B cell (primary cell): Measurements from ENCODE around the gene DOCK6. TPM values are rescaled to one million over a fixed set of nuclear protein-coding genes. Genes with fewer than 3 reads are reported as not detected.

Source experiments
- ATAC-seq: fragments of 200-7000 bp; cut with Tn5 transposase; one replicate; pipeline ENCODE4 v1.10.0; 2021; ENCODE audit warnings: low read depth, mild to moderate bottlenecking, moderate number of reproducible peaks, moderate library complexity
- CTCF ChIA-PET: fragments of 350-600 bp; sonication (Branson Sonifier 250); formaldehyde crosslinking; loops from one replicate; lab custom pipeline; 2021; ENCODE audit warnings: antibody characterized with exemption, inconsistent platforms; lab: Charles Lee
- POLR2A ChIA-PET: fragments of 350-600 bp; sonication (Branson Sonifier 250); formaldehyde crosslinking; loops from one replicate; lab custom pipeline; 2021; ENCODE audit warnings: antibody characterized with exemption; lab: Charles Lee
- DNase-seq: peaks from one replicate; pipeline ENCODE4 v3.0.0; 2013
- H2AFZ ChIP-seq: 2 replicates; pipeline ENCODE4 v1.6.1; 2012; ENCODE audit warnings: mild to moderate bottlenecking, low read depth, low read length; ENCODE audit not compliant: insufficient read depth, poor library complexity, severe bottlenecking
- H3K27ac ChIP-seq, 2 donors: 1 replicate in 1 of 2; 2 replicates in 1 of 2; pipeline ENCODE4 v1.5.1; 2012 to 2013; ENCODE audit warnings: low read length in 2 of 2, mild to moderate bottlenecking in 2 of 2, moderate library complexity in 1 of 2
- H3K27me3 ChIP-seq, 4 experiments: fragments of 200-600 bp in 1 of 4; sonication (generic) in 1 of 4; replicated peaks in 1 of 4; 1 replicate in 2 of 4; 2 replicates in 2 of 4; pipeline versions ENCODE4 v1.6.1 to v1.7.0; 2013 to 2016; ENCODE audit warnings: low read length in 3 of 4, mild to moderate bottlenecking in 2 of 4, mixed read lengths in 1 of 4, moderate library complexity in 1 of 4; ENCODE audit not compliant: insufficient read depth in 4 of 4, control insufficient read depth in 3 of 4; ENCODE audit errors: control extremely low read depth in 1 of 4
- H3K36me3 ChIP-seq, 2 experiments: replicated peaks in 1 of 2; 1 replicate in 1 of 2; 2 replicates in 1 of 2; pipeline versions ENCODE4 v1.6.1 to v1.7.1; 2013; ENCODE audit warnings: low read length in 1 of 2; ENCODE audit not compliant: insufficient read depth in 2 of 2, control insufficient read depth in 1 of 2; ENCODE audit errors: control extremely low read depth in 1 of 2, extremely low read depth in 1 of 2
- H3K4me1 ChIP-seq, 2 donors: fragments of 200-600 bp in 1 of 2; sonication (generic) in 1 of 2; 1 replicate in 1 of 2; 2 replicates in 1 of 2; pipeline versions ENCODE4 v1.5.1 to v1.6.1; 2013 to 2017; ENCODE audit warnings: low read length in 2 of 2; ENCODE audit not compliant: control insufficient read depth in 2 of 2, insufficient read depth in 2 of 2
- H3K4me2 ChIP-seq: replicated peaks from 2 replicates; pipeline ENCODE3; 2012; ENCODE audit warnings: mild to moderate bottlenecking, low read depth, low read length; ENCODE audit not compliant: poor library complexity, severe bottlenecking
- H3K4me3 ChIP-seq, 5 experiments: fragments of 200-600 bp in 1 of 5; sonication (generic) in 1 of 5; 1 replicate in 3 of 5; 2 replicates in 2 of 5; pipeline versions ENCODE4 v1.5.1 to v1.7.0; 2011 to 2016; ENCODE audit warnings: low read length in 4 of 5, mild to moderate bottlenecking in 4 of 5, low read depth in 2 of 5, control low read depth in 1 of 5, moderate library complexity in 1 of 5; ENCODE audit not compliant: insufficient read depth in 1 of 5; ENCODE audit errors: control extremely low read depth in 1 of 5, extremely low read depth in 1 of 5
- H3K79me2 ChIP-seq: fragments of 200-600 bp; sonication (generic); one replicate; pipeline ENCODE4 v1.6.0; 2016; ENCODE audit warnings: low read length; ENCODE audit not compliant: control insufficient read depth, insufficient read depth
- H3K9ac ChIP-seq: fragments of 200-600 bp; sonication (generic); 2 replicates; pipeline ENCODE4 v1.6.1; 2017; ENCODE audit warnings: mild to moderate bottlenecking, low read length, moderate library complexity
- H3K9me3 ChIP-seq, 3 donors: one replicate each; pipeline versions ENCODE4 v1.6.1 to v1.7.1; 2013; ENCODE audit warnings: low read length in 2 of 3; ENCODE audit not compliant: control insufficient read depth in 2 of 3, insufficient read depth in 1 of 3; ENCODE audit errors: control extremely low read depth in 1 of 3
- H4K20me1 ChIP-seq: 2 replicates; pipeline ENCODE4 v1.6.0; 2012; ENCODE audit warnings: mild to moderate bottlenecking, low read length; ENCODE audit not compliant: insufficient read depth, control insufficient read depth, poor library complexity, severe bottlenecking
- H3K27ac Mint-ChIP-seq: one replicate; pipeline ENCODE4 v1.8.0; 2021; ENCODE audit warnings: mixed read lengths
- H3K27me3 Mint-ChIP-seq: one replicate; pipeline ENCODE4 v1.8.0; 2021; ENCODE audit warnings: mixed read lengths
- H3K4me1 Mint-ChIP-seq: one replicate; pipeline ENCODE4 v1.8.0; 2021; ENCODE audit warnings: mixed read lengths
- H3K4me3 Mint-ChIP-seq: one replicate; pipeline ENCODE4 v1.8.0; 2021; ENCODE audit warnings: mixed read lengths
- H3K9me3 Mint-ChIP-seq: one replicate; pipeline ENCODE4 v1.8.0; 2022; ENCODE audit warnings: mixed read lengths; ENCODE audit not compliant: insufficient read depth
- EZH2 ChIP-seq: IDR thresholded peaks from 2 replicates; pipeline ENCODE4 v1.6.1; 2012; ENCODE audit warnings: borderline replicate concordance, low read depth, mild to moderate bottlenecking, moderate library complexity, low read length; ENCODE audit not compliant: insufficient read depth, poor library complexity, severe bottlenecking
- WGBS: methylation state at CpG from one replicate; pipeline ENCODE4 v1.1.5; 2013; ENCODE audit warnings: missing lambda C conversion rate; ENCODE audit not compliant: insufficient coverage; 5-methylcytosine and 5-hydroxymethylcytosine counted together
- intact Hi-C: fragments of 100-400 bp; cut with micrococcal nuclease; formaldehyde crosslinking; loops from one replicate; pipeline ENCODE4 v1.10.0; 2022
- polyA plus RNA-seq: library from polyadenylated mRNA; depleted of rRNA; stranded (reverse); fragments of >200 nt; gene quantifications from 2 replicates; pipeline ENCODE4 v1.2.3, GENCODE V29; 2012
- total RNA-seq, 2 donors: library from RNA; stranded (reverse); fragments of 120-200 nt in 1 of 2; gene quantifications; 1 replicate in 1 of 2; 2 replicates in 1 of 2; pipeline versions ENCODE4 v1.2.3 to v1.2.4, GENCODE V29; 2013 to 2022
- TF ChIP-seq, protein P1 (sequence below): fragments of 200-600 bp; IDR thresholded peaks from one replicate; pipeline ENCODE4 v1.8.0; 2022; ENCODE audit warnings: antibody characterized with exemption, mild to moderate bottlenecking

DOCK6 gene
- total and polyA plus RNA-seq, 2 donors (not counting 1 experiment from before 2014, with no cell fraction given) = 5.3 to 11.9 TPM

DNA sequence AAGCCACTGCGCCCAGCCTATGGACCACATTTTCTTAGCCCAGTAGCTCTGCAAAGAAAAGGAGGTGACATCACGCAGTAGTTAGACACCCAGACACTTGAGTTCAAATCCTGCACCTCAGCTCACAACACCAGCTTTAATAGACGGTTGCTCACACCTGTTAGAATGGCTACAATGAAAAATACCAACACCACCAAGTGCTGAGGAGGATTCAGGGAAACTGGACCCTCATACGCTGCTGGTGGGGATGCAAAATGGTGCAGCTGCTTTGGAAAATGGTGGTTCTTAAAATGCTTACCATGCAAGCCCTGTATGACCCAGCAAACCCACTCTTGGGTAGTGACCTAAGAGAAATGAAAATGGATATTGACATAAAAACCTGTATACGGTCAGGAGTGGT, 11.7 kb upstream of the DOCK6 start:
- TF ChIP-seq, protein P1, sequence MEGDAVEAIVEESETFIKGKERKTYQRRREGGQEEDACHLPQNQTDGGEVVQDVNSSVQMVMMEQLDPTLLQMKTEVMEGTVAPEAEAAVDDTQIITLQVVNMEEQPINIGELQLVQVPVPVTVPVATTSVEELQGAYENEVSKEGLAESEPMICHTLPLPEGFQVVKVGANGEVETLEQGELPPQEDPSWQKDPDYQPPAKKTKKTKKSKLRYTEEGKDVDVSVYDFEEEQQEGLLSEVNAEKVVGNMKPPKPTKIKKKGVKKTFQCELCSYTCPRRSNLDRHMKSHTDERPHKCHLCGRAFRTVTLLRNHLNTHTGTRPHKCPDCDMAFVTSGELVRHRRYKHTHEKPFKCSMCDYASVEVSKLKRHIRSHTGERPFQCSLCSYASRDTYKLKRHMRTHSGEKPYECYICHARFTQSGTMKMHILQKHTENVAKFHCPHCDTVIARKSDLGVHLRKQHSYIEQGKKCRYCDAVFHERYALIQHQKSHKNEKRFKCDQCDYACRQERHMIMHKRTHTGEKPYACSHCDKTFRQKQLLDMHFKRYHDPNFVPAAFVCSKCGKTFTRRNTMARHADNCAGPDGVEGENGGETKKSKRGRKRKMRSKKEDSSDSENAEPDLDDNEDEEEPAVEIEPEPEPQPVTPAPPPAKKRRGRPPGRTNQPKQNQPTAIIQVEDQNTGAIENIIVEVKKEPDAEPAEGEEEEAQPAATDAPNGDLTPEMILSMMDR = no peak
- no peak for TF ChIP-seq EZH2
- Histone ChIP-seq H3K27ac (no peak overlapping the region), H3K79me2 (no peaks in the 10 kb centered on the region), H2AFZ (no peak overlapping the region), H3K4me2 (no peak overlapping the region), H3K36me3 (no peaks in the 10 kb centered on the region), H3K9me3 (peaks cover 0 to 24% (median 0%) of the 10 kb centered on the region in 3 donors), H3K9ac (no peak overlapping the region), H3K4me3 (no peak overlapping the region), H3K4me1 (no peaks in the 10 kb centered on the region), H3K27me3 (peaks cover 0 to 8% (median 0%) of the 10 kb centered on the region in 4 experiments), H4K20me1 (no peaks in the 10 kb centered on the region)
- Mint-ChIP-seq H3K9me3 (no peaks in the 10 kb centered on the region), H3K27me3 (peaks cover 15% of the 10 kb centered on the region), H3K4me1 (no peaks in the 10 kb centered on the region), H3K27ac (no peak overlapping the region), H3K4me3 (no peak overlapping the region)
- 90% methylated on average over 2 of the region's 5 CpGs for WGBS
- DNase-seq (no peak), ATAC-seq (no peak)
- intact Hi-C loops = no loop called here
- POLR2A ChIA-PET = no interaction called here
- CTCF ChIA-PET = no interaction called here

DNA sequence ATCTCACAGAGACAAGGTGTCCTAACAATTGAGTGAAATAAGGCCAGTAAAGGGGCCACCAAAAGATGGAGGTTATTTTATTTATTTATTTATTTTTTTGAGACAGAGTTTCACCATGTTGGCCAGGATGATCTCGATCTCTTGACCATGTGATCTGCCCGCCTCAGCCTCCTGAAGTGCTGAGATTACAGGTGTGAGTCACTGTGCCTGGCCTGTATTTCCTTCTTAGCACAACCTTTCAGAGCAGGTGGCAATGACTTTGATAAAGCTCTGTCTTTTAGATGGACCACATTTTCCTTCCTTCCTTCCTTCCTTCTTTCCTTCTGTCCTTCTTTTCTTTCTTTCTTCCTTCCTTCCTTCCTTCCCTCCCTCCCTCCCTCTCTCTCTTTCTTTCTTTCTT, 11.0 kb upstream of the DOCK6 start:
- Histone ChIP-seq H3K4me2 (no peak overlapping the region), H3K36me3 (no peaks in the 10 kb centered on the region), H3K4me3 (no peak overlapping the region), H3K4me1 (no peaks in the 10 kb centered on the region), H3K9me3 (peaks cover 0 to 17% (median 0%) of the 10 kb centered on the region in 3 donors), H2AFZ (no peak overlapping the region), H3K79me2 (no peaks in the 10 kb centered on the region), H3K27me3 (peaks cover 0 to 9% (median 2%) of the 10 kb centered on the region in 4 experiments), H3K9ac (no peak overlapping the region), H4K20me1 (no peaks in the 10 kb centered on the region), H3K27ac (no peak overlapping the region)
- no peak overlapping the region for H3K4me3 Mint-ChIP-seq
- TF ChIP-seq, protein P1 = no peak
- TF ChIP-seq EZH2 = no peak
- no peak overlapping the region for H3K27ac Mint-ChIP-seq
- DNase-seq (no peak), ATAC-seq (no peak)
- H3K9me3 Mint-ChIP-seq = no peaks in the 10 kb centered on the region
- 82% methylated on average over 2 of the region's 2 CpGs for WGBS
- ChIA-PET POLR2A (no interaction called here), CTCF (no interaction called here)
- H3K4me1 Mint-ChIP-seq = no peaks in the 10 kb centered on the region
- intact Hi-C loops = no loop called here
- peaks cover 18% of the 10 kb centered on the region for H3K27me3 Mint-ChIP-seq
